Measurements from ENCODE around the gene CRYAB.

CRYAB gene

GRCh38 chr11:111911563-111912401 is at the start of gene CRYAB:
TSS of gene CRYAB (minus strand) at chr11:111911770. CDS start at chr11:111911724, 46 bp downstream.
- DNase-seq (ENCODE audit: low read depth in 1 of 2, low spot score in 1 of 2) = no peak

- DNase-seq (ENCODE audit: low read depth in 1 of 2, low spot score in 1 of 2) = no peak
Measured at GRCh38 chr11:111960916-111961315, 49.3 kb upstream of the CRYAB start.

- DNase-seq (ENCODE audit: low read depth in 1 of 2, low spot score in 1 of 2) = no peak
Measured at GRCh38 chr11:111957663-111958444, 46.3 kb upstream of the CRYAB start.

GRCh38 chr11:111954154-111954553 is 42.6 kb upstream of the CRYAB start:
- no peak for DNase-seq (ENCODE audit: low read depth in 1 of 2, low spot score in 1 of 2)

GRCh38 chr11:111951565-111951964 is 40.0 kb upstream of the CRYAB start:
- DNase-seq (ENCODE audit: low read depth in 1 of 2, low spot score in 1 of 2) = no peak

- no peak for DNase-seq (ENCODE audit: low read depth in 1 of 2, low spot score in 1 of 2)
Measured at GRCh38 chr11:111949519-111950426, 38.2 kb upstream of the CRYAB start.

- DNase-seq (ENCODE audit: low read depth in 1 of 2, low spot score in 1 of 2) = no peak
Measured at GRCh38 chr11:111947143-111947542, 35.6 kb upstream of the CRYAB start.

- DNase-seq (ENCODE audit: low read depth in 1 of 2, low spot score in 1 of 2) = no peak
Measured at GRCh38 chr11:111946499-111946898, 34.9 kb upstream of the CRYAB start.

- DNase-seq (ENCODE audit: low read depth in 1 of 2, low spot score in 1 of 2) = no peak
Measured at GRCh38 chr11:111945198-111945597, 33.6 kb upstream of the CRYAB start.

GRCh38 chr11:111944651-111945051 is 33.1 kb upstream of the CRYAB start:
- no peak for DNase-seq (ENCODE audit: low read depth in 1 of 2, low spot score in 1 of 2)

- no peak for DNase-seq (ENCODE audit: low read depth in 1 of 2, low spot score in 1 of 2)
Measured at GRCh38 chr11:111944139-111944538, 32.6 kb upstream of the CRYAB start.

GRCh38 chr11:111942829-111943228 is 31.3 kb upstream of the CRYAB start:
- no peak for DNase-seq (ENCODE audit: low read depth in 1 of 2, low spot score in 1 of 2)

GRCh38 chr11:111941963-111942362 is 30.4 kb upstream of the CRYAB start:
- no peak for DNase-seq (ENCODE audit: low read depth in 1 of 2, low spot score in 1 of 2)

GRCh38 chr11:111939836-111940604 is 28.4 kb upstream of the CRYAB start:
- no peak for DNase-seq (ENCODE audit: low read depth in 1 of 2, low spot score in 1 of 2)

GRCh38 chr11:111938687-111939160 is 27.2 kb upstream of the CRYAB start:
- no peak for DNase-seq (ENCODE audit: low read depth in 1 of 2, low spot score in 1 of 2)

- no peak for DNase-seq (ENCODE audit: low read depth in 1 of 2, low spot score in 1 of 2)
Measured at GRCh38 chr11:111937844-111938243, 26.3 kb upstream of the CRYAB start.

GRCh38 chr11:111937461-111937769 is 25.8 kb upstream of the CRYAB start:
- no peak for DNase-seq (ENCODE audit: low read depth in 1 of 2, low spot score in 1 of 2)

- no peak for DNase-seq (ENCODE audit: low read depth in 1 of 2, low spot score in 1 of 2)
Measured at GRCh38 chr11:111936040-111936540, 24.5 kb upstream of the CRYAB start.

- DNase-seq (ENCODE audit: low read depth in 1 of 2, low spot score in 1 of 2) = no peak
Measured at GRCh38 chr11:111935317-111936039, 23.9 kb upstream of the CRYAB start.

- DNase-seq (ENCODE audit: low read depth in 1 of 2, low spot score in 1 of 2) = no peak
Measured at GRCh38 chr11:111934306-111934705, 22.7 kb upstream of the CRYAB start.

Data from activated T-helper 1 cell treated with anti-CD3 and anti-CD28 coated beads, Interleukin-2, amount 50 U/mL, for 16 hours (primary cell).